ENCODE results near the gene FMC1. TPM values are rescaled to one million over a fixed set of nuclear protein-coding genes. Genes with fewer than 3 reads are reported as not detected.
"Not testable (repeated sequence)": the region's sequence is repeated elsewhere in the genome, so short reads cannot be mapped to it uniquely, and the experiment has no call there.

The FMC1 gene
- total RNA-seq, 4 donors from 2014 or later: 16.6 to 18.2 (median 17.3) TPM

DNA sequence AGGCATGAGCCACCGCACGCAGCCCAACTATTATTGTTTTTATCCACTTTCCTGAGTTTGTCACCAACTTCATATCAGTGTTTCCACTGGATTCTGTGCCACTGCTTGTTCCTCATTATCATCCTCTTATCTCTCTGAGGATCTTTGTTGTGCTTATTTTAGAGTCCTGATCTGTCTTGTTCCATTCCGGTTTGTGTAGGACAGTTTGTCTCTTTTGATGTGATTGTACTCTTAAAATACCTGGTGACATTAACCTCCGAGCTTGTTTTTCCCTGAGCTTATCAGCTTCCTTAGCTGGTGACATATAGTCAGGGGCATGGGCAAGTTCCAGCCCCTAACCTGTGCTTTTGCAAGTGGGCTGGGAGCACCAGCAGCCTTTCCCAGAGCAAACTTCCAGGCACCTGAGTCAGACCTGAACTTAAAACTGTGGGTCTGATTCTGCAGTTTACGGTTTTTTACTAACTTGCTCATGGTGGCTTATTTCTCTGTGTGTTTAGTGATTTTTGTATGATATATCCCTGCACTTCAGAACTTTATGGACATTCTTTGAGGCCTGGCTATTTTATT, 23.1 kb upstream of the FMC1 start:
- no peak overlapping the region for H3K27ac ChIP-seq
- no peaks in the 10 kb centered on the region for H3K9me3 ChIP-seq
- H3K36me3 ChIP-seq: no peaks in the 10 kb centered on the region
- H3K27me3 ChIP-seq: no peaks in the 10 kb centered on the region
- no peak for ATAC-seq
- 73 to 93% methylated on average over 3 to 5 of the region's 5 CpGs for WGBS, 2 donors (ENCODE audit: low coverage in 1 of 2)
- TF ChIP-seq, protein P1, sequence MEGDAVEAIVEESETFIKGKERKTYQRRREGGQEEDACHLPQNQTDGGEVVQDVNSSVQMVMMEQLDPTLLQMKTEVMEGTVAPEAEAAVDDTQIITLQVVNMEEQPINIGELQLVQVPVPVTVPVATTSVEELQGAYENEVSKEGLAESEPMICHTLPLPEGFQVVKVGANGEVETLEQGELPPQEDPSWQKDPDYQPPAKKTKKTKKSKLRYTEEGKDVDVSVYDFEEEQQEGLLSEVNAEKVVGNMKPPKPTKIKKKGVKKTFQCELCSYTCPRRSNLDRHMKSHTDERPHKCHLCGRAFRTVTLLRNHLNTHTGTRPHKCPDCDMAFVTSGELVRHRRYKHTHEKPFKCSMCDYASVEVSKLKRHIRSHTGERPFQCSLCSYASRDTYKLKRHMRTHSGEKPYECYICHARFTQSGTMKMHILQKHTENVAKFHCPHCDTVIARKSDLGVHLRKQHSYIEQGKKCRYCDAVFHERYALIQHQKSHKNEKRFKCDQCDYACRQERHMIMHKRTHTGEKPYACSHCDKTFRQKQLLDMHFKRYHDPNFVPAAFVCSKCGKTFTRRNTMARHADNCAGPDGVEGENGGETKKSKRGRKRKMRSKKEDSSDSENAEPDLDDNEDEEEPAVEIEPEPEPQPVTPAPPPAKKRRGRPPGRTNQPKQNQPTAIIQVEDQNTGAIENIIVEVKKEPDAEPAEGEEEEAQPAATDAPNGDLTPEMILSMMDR (IDR thresholded peaks at IDR 0.05): no peak
- TF ChIP-seq POLR2AphosphoS5 (IDR thresholded peaks at IDR 0.05): no peak
- no peak for TF ChIP-seq POLR2A (IDR thresholded peaks at IDR 0.05)
- TF ChIP-seq EP300 (IDR thresholded peaks at IDR 0.05): no peak
- no peaks in the 10 kb centered on the region for H3K4me1 ChIP-seq
- no peak overlapping the region for H3K4me3 ChIP-seq

DNA sequence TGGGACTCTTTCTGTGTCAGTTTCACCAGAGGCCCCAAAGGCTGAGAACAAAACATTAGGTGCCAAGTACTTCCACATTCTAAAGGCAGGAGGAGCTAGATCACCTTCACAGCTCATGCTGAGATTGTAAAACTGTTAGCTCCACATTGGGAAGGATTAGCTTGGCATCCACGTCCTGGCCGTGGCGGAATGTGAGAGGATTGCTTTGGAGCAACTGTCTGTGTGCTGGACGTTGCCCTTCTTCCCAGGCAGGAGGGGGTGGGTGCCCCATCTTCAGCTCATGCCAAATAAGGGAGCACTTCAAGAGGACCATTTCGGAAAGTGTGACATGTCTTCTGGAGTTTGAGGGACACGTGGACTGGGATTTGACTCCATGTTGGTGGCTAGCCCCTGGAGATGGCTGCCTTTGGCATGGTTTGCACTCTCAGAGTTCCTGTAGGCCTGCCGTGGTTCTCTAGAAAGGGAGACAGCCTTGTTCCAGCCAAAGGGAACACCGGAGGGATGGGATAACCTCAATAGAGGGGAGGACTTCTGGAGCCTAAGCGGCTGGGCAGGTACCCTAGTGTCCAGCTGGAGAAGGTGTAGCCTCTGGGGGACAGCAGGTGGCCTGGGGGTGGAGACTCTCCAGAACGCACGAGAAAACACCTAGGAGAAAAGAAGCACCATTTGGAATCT, 19.9 kb upstream of the FMC1 start:
- WGBS, 2 donors (ENCODE audit: low coverage in 1 of 2): 47 to 56% methylated on average over 4 to 10 of the region's 11 CpGs
- ATAC-seq: no peak

DNA sequence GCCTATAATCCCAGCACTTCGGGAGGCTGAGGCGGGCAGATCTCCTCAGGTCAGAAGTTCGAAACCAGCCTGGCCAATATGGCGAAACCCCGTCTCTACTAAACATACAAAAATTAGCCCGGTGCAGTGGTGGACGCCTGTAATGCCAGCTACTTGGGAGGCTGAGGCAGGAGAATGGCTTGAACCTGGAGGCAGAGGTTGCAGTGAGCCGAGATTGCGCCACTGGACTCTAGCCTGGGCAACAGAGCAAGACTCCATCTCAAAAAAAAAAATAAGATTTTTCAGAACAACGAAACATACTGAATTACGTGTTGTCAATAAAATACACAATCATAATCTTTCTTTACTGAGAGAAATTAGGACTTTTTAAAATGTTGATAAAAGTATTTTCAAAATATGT, 16.4 kb upstream of the FMC1 start:
- not testable (repeated sequence) for H3K27ac ChIP-seq, H3K4me3 ChIP-seq, H3K27me3 ChIP-seq, H3K4me1 ChIP-seq, H3K9me3 ChIP-seq, ATAC-seq, H3K36me3 ChIP-seq
- WGBS, 2 donors (ENCODE audit: low coverage in 1 of 2): 88 to 91% methylated on average over 8 to 10 of the region's 11 CpGs

More for the DNA sequence above, 19.9 kb upstream of the FMC1 start:
- TF ChIP-seq POLR2AphosphoS5 (IDR thresholded peaks at IDR 0.05) (no peak), POLR2A (IDR thresholded peaks at IDR 0.05) (no peak), EP300 (IDR thresholded peaks at IDR 0.05) (no peak)
- TF ChIP-seq, protein P1 (IDR thresholded peaks at IDR 0.05): no peak
- Histone ChIP-seq H3K27me3 (no peaks in the 10 kb centered on the region), H3K4me3 (no peak overlapping the region), H3K4me1 (no peaks in the 10 kb centered on the region), H3K27ac (no peak overlapping the region), H3K9me3 (no peaks in the 10 kb centered on the region), H3K36me3 (no peaks in the 10 kb centered on the region)

DNA sequence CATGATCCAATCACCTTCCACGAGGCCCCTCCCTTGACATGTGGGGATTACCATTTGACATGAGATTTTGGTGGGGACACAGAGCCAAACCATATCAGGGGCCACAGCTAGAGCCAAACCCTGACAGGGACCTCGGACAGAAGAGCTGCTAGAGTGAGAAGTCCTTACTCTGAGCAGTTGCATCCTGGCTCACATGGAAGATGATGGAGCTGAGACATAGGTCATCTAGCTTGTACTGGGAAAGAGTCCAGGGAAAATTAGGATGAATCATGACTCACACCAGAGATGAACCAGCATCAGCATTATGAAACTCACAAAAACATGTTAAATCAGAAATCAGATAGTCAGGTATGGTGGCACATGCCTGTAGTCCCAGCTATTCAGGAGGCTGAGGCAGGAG, 12.8 kb upstream of the FMC1 start:
- Histone ChIP-seq H3K9me3 (no peaks in the 10 kb centered on the region), H3K27ac (no peak overlapping the region), H3K36me3 (no peaks in the 10 kb centered on the region), H3K4me3 (no peak overlapping the region), H3K4me1 (no peaks in the 10 kb centered on the region), H3K27me3 (no peaks in the 10 kb centered on the region)
- ATAC-seq: no peak
- TF ChIP-seq POLR2A (IDR thresholded peaks at IDR 0.05): no peak
- TF ChIP-seq EP300 (IDR thresholded peaks at IDR 0.05): no peak
- TF ChIP-seq, protein P1 (IDR thresholded peaks at IDR 0.05): no peak
- no peak for TF ChIP-seq POLR2AphosphoS5 (IDR thresholded peaks at IDR 0.05)
- WGBS, 2 donors (ENCODE audit: low coverage in 1 of 2): 14 to 32% methylated on average over 1 to 2 of the region's 2 CpGs

DNA sequence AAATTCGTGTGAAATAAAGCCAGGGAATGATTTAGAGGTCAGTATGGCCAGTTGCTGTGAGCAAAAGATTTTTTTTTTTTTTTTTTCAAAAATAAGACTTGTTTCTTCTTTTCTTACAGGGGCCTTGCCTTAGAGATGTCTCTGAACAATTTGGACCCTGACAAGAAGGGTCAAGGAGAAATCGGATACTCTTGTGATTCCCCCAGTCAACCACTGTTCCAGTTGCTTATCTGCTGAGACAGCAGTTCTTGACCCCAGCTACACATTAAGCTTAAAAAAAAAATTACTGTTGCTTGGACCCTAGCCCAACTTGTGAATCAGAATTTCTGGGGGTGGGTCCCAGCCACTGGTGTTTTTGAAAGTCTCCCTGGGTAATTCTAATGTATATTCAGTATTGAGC, 12.0 kb upstream of the FMC1 start:
- Histone ChIP-seq H3K36me3 (no peaks in the 10 kb centered on the region), H3K27me3 (no peaks in the 10 kb centered on the region), H3K27ac (no peak overlapping the region), H3K9me3 (no peaks in the 10 kb centered on the region), H3K4me3 (no peak overlapping the region), H3K4me1 (no peaks in the 10 kb centered on the region)
- TF ChIP-seq POLR2AphosphoS5 (IDR thresholded peaks at IDR 0.05): no peak
- TF ChIP-seq, protein P1 (IDR thresholded peaks at IDR 0.05): no peak
- no peak for TF ChIP-seq POLR2A (IDR thresholded peaks at IDR 0.05)
- TF ChIP-seq EP300 (IDR thresholded peaks at IDR 0.05): no peak
- ATAC-seq: no peak
- WGBS, 2 donors (ENCODE audit: low coverage in 1 of 2): 55 to 75% methylated on average over 1 to 2 of the region's 2 CpGs

Measured in gastroesophageal sphincter (tissue), 4 donors.